ENCODE results near the gene PROX2. TPM values are rescaled to one million over a fixed set of nuclear protein-coding genes. Genes with fewer than 3 reads are reported as not detected.
A peak's percentile ranks its signal among the peaks of the same experiment; 100 is the strongest.

PROX2 gene
- total RNA-seq, 1 donor from 2014 or later = not detected

DNA sequence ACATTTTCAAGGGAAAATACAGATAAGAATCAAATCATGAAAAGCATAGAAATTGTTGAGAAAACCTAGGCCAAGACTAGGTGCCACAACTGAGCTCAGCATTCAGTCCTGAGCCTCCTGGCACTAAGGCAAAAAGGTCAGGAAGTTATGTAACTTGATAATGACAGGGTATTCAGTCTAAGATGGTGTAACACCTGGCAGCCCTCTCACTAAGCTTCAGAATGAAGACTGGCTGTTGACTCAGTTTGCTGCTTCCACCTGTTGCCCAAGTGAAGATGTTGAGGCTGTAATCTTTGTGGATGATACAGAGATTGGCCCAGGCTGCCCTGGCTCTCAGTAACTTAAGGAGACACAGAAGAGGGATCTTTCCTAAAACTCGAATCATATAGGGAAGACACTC, 19.6 kb downstream of the PROX2 start:
- H3K36me3 ChIP-seq (ENCODE audit: control insufficient read depth, insufficient read depth, low read length) = no peaks in the 10 kb centered on the region
- FAIRE-seq = no peak
- peak; percentile 28 for DNase-seq (ENCODE audit: low read depth)
- no peak overlapping the region for H3K4me3 ChIP-seq (ENCODE audit: low read depth, low read length)
- H3K27me3 ChIP-seq (ENCODE audit: control insufficient read depth, insufficient read depth, low read length) = peaks cover 2% of the 10 kb centered on the region
- TF ChIP-seq, protein P1, sequence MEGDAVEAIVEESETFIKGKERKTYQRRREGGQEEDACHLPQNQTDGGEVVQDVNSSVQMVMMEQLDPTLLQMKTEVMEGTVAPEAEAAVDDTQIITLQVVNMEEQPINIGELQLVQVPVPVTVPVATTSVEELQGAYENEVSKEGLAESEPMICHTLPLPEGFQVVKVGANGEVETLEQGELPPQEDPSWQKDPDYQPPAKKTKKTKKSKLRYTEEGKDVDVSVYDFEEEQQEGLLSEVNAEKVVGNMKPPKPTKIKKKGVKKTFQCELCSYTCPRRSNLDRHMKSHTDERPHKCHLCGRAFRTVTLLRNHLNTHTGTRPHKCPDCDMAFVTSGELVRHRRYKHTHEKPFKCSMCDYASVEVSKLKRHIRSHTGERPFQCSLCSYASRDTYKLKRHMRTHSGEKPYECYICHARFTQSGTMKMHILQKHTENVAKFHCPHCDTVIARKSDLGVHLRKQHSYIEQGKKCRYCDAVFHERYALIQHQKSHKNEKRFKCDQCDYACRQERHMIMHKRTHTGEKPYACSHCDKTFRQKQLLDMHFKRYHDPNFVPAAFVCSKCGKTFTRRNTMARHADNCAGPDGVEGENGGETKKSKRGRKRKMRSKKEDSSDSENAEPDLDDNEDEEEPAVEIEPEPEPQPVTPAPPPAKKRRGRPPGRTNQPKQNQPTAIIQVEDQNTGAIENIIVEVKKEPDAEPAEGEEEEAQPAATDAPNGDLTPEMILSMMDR (IDR thresholded peaks at IDR 0.05; ENCODE audit: insufficient read depth, low read length, severe bottlenecking) = no peak

DNA sequence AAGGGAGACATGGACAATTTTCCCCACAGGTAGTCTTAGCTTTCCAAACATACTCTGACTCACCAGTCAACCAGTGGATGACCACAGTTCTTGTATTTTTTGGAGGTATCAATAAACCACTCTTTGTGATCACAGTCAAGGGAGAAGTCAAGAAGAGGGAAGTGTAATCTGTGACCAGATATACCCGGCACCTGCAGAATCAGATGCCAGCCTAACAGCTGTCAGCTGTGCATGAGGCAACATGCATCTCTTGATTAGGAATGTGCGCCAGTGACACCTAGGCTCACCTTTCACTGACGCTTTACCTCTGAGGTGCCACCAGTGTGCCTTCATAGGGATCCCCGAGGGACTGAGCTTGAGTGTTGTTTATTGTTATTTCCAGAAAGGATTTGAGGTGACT, 20.0 kb downstream of the PROX2 start:
- TF ChIP-seq, protein P1 (IDR thresholded peaks at IDR 0.05; ENCODE audit: insufficient read depth, low read length, severe bottlenecking) = no peak
- Histone ChIP-seq H3K4me3 (ENCODE audit: low read depth, low read length) (no peak overlapping the region), H3K27me3 (ENCODE audit: control insufficient read depth, insufficient read depth, low read length) (peaks cover 2% of the 10 kb centered on the region), H3K36me3 (ENCODE audit: control insufficient read depth, insufficient read depth, low read length) (no peaks in the 10 kb centered on the region)
- FAIRE-seq (no peak), DNase-seq (ENCODE audit: low read depth) (no peak)

DNA sequence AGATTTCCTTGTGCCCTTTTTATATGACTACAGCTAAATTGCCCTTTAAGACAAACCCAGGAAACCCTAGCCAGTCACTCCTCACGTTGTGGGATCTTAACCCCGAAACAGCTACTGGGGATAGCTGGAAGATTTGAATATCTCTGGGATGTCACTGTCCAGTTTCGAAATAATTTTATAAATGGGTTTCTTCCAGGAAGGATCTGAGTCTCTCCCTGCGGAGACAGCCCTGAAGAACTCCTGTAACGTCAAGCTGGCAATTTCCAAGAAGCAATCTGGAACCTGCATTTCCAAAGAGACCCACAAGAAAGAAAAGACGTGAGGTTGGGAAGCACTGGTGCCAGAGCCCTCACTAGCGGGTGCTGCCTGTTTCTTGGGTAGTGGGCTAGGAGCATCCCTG, 20.9 kb downstream of the PROX2 start:
- FAIRE-seq (no peak), DNase-seq (ENCODE audit: low read depth) (no peak)
- Histone ChIP-seq H3K36me3 (ENCODE audit: control insufficient read depth, insufficient read depth, low read length) (no peaks in the 10 kb centered on the region), H3K4me3 (ENCODE audit: low read depth, low read length) (no peak overlapping the region), H3K27me3 (ENCODE audit: control insufficient read depth, insufficient read depth, low read length) (no peaks in the 10 kb centered on the region)
- TF ChIP-seq, protein P1 (IDR thresholded peaks at IDR 0.05; ENCODE audit: insufficient read depth, low read length, severe bottlenecking) = no peak

DNA sequence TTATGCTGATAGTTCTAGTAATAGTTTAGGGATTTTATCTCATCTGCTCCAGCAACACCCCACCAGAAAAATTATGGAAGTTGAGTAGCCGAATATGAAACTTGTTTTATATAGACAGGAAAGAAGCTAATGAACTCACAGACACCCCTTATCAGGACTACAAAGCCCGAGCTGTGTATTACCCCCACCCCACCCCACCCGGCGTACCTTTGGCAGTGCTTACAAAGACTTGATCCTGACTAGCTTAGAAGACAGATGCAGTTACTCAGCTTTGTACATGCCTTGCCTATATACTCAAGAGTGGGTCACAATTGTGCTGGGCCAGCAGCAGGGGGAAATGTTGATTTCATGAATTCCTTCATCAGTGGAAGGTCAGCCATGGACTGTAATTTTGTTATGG, 22.4 kb downstream of the PROX2 start:
- Histone ChIP-seq H3K27me3 (ENCODE audit: control insufficient read depth, insufficient read depth, low read length) (no peaks in the 10 kb centered on the region), H3K36me3 (ENCODE audit: control insufficient read depth, insufficient read depth, low read length) (no peaks in the 10 kb centered on the region), H3K4me3 (ENCODE audit: low read depth, low read length) (no peak overlapping the region)
- TF ChIP-seq, protein P1 (IDR thresholded peaks at IDR 0.05; ENCODE audit: insufficient read depth, low read length, severe bottlenecking) = no peak
- FAIRE-seq (no peak), DNase-seq (ENCODE audit: low read depth) (no peak)

DNA sequence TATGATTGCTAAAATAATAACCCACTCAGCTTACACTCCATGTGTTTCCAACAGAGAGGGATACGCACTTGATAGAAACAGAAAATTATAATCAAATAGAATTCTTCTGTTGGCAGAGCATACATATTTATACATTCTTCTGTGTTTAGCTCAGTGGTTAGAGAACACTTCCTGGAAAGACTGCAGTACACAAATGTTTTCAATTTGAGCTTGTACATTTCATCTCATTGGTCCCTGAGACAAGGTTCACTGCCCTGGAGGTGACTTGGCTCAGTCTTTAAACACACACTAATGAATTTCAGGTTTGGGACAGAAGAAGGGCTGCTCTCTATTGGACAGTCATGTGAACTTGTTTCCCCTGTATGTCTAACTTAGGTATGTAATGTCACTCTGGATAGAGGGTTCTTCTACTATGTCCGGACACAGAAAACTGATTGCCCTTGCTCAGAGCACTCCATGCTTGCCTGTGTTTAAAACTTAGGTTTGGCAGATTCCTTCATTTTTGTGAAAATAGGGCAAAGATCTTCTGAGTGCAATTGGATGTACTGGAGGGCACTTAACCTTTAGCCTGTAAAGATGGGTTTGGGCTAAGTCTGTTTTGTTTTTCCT, 22.9 kb downstream of the PROX2 start:
- H3K4me3 ChIP-seq (ENCODE audit: low read depth, low read length) = no peak overlapping the region
- TF ChIP-seq, protein P1 (IDR thresholded peaks at IDR 0.05; ENCODE audit: insufficient read depth, low read length, severe bottlenecking) = no peak
- peak; percentile 20 for DNase-seq (ENCODE audit: low read depth)

DNA sequence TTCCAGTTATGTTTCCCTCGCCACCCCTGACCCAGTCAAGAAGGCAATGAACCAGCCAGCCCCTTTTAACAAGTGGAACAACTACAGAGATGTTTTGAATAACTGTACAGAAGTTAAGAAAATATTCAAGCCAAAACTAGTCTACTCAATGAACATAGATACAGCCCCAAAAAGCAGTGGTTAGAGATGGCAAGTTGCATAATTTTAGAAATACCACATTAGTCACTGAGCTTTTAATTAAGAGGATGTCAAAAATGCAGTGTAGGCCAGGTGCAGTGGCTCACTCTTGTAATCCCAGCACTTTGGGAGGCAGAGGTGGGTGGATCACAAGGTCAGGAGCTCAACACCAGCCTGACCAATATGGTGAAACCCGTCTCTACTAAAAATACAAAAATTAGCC, 27.2 kb downstream of the PROX2 start:
- H3K4me3 ChIP-seq (ENCODE audit: low read depth, low read length) = no peak overlapping the region
- DNase-seq (ENCODE audit: low read depth) (peak; percentile 50), FAIRE-seq (no peak)

More for the DNA sequence above, 22.9 kb downstream of the PROX2 start:
- Histone ChIP-seq H3K27me3 (ENCODE audit: control insufficient read depth, insufficient read depth, low read length) (no peaks in the 10 kb centered on the region), H3K36me3 (ENCODE audit: control insufficient read depth, insufficient read depth, low read length) (no peaks in the 10 kb centered on the region)
- peak; percentile 18 for FAIRE-seq

More for the DNA sequence above, 27.2 kb downstream of the PROX2 start:
- Histone ChIP-seq H3K36me3 (ENCODE audit: control insufficient read depth, insufficient read depth, low read length) (no peaks in the 10 kb centered on the region), H3K27me3 (ENCODE audit: control insufficient read depth, insufficient read depth, low read length) (no peaks in the 10 kb centered on the region)
- TF ChIP-seq, protein P1 (IDR thresholded peaks at IDR 0.05; ENCODE audit: insufficient read depth, low read length, severe bottlenecking) = no peak

Data from bronchial epithelial cell (primary cell).